ENCODE results near the gene ZNF229. TPM values are rescaled to one million over a fixed set of nuclear protein-coding genes. Genes with fewer than 3 reads are reported as not detected.
"Not testable (repeated sequence)": the region's sequence is repeated elsewhere in the genome, so short reads cannot be mapped to it uniquely, and the experiment has no call there.

Gene ZNF229
- total RNA-seq, 6 experiments from 2014 or later = 6.4 to 9.4 (median 7.8) TPM

- Mint-ChIP-seq H3K27me3 (ENCODE audit: insufficient read depth) (peaks cover 8% of the 10 kb centered on the region), H3K4me1 (ENCODE audit: low read depth) (no peaks in the 10 kb centered on the region), H3K9me3 (peaks cover 50% of the 10 kb centered on the region), H3K4me3 (no peak overlapping the region), H3K36me3 (ENCODE audit: low read depth) (peaks cover 38% of the 10 kb centered on the region), H3K27ac (no peak overlapping the region)
- DNase-seq = no peak
- TF ChIP-seq, protein P1, sequence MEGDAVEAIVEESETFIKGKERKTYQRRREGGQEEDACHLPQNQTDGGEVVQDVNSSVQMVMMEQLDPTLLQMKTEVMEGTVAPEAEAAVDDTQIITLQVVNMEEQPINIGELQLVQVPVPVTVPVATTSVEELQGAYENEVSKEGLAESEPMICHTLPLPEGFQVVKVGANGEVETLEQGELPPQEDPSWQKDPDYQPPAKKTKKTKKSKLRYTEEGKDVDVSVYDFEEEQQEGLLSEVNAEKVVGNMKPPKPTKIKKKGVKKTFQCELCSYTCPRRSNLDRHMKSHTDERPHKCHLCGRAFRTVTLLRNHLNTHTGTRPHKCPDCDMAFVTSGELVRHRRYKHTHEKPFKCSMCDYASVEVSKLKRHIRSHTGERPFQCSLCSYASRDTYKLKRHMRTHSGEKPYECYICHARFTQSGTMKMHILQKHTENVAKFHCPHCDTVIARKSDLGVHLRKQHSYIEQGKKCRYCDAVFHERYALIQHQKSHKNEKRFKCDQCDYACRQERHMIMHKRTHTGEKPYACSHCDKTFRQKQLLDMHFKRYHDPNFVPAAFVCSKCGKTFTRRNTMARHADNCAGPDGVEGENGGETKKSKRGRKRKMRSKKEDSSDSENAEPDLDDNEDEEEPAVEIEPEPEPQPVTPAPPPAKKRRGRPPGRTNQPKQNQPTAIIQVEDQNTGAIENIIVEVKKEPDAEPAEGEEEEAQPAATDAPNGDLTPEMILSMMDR (IDR thresholded peaks at IDR 0.05) = no peak
Measured at GRCh38 chr19:44455100-44455499, 6.8 kb upstream of the ZNF229 start.

GRCh38 chr19:44452367-44452766 is 4.1 kb upstream of the ZNF229 start:
- H3K4me1 Mint-ChIP-seq (ENCODE audit: low read depth) = peaks cover 14% of the 10 kb centered on the region
- H3K4me3 Mint-ChIP-seq = no peak overlapping the region
- peaks cover 65% of the 10 kb centered on the region for H3K9me3 Mint-ChIP-seq
- peaks cover 37% of the 10 kb centered on the region for H3K36me3 Mint-ChIP-seq (ENCODE audit: low read depth)
- TF ChIP-seq, protein P1 (IDR thresholded peaks at IDR 0.05) = no peak
- H3K27ac Mint-ChIP-seq = no peak overlapping the region
- DNase-seq = no peak
- H3K27me3 Mint-ChIP-seq (ENCODE audit: insufficient read depth) = peaks cover 8% of the 10 kb centered on the region

DNA sequence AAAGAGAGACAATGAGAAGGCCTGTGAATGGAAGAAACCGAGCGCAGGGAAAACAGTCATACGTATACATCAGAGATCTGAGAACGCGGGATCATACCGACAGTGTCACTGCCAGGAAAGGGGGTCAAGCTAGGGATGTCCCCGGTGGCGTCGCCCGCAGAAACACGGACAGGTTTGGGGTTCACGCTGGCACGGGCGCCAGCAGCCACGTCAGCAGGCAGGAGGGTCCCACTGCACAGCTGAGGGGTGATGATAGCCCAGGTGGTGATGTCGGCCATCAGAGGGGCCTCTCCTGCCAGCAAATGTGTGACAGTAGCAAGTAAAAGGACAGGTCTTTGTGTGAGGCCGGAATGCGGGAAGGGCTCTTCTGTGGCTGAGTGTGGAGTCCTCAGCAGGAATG is 3.4 kb upstream of the ZNF229 start:
- H3K27ac Mint-ChIP-seq = no peak overlapping the region
- peaks cover 19% of the 10 kb centered on the region for H3K4me1 Mint-ChIP-seq (ENCODE audit: low read depth)
- peaks cover 66% of the 10 kb centered on the region for H3K9me3 Mint-ChIP-seq
- TF ChIP-seq, protein P1 (IDR thresholded peaks at IDR 0.05) = no peak
- DNase-seq = no peak
- peaks cover 8% of the 10 kb centered on the region for H3K27me3 Mint-ChIP-seq (ENCODE audit: insufficient read depth)
- no peak overlapping the region for H3K4me3 Mint-ChIP-seq
- H3K36me3 Mint-ChIP-seq (ENCODE audit: low read depth) = peaks cover 42% of the 10 kb centered on the region

- TF ChIP-seq, protein P1 (IDR thresholded peaks at IDR 0.05) = no peak
- Mint-ChIP-seq H3K4me3 (no peak overlapping the region), H3K9me3 (peaks cover 43% of the 10 kb centered on the region)
Measured at GRCh38 chr19:44438441-44438840, 9.8 kb downstream of the ZNF229 start.

GRCh38 chr19:44435441-44435840 is 12.8 kb downstream of the ZNF229 start:
- no peak overlapping the region for H3K4me3 Mint-ChIP-seq
- peaks cover 61% of the 10 kb centered on the region for H3K9me3 Mint-ChIP-seq
- peaks cover 10% of the 10 kb centered on the region for H3K4me1 Mint-ChIP-seq (ENCODE audit: low read depth)
- H3K27me3 Mint-ChIP-seq (ENCODE audit: insufficient read depth) = no peaks in the 10 kb centered on the region; the same call in 1 of the 2 replicates
- TF ChIP-seq, protein P1 (IDR thresholded peaks at IDR 0.05) = no peak
- H3K27ac Mint-ChIP-seq = no peak overlapping the region
- H3K36me3 Mint-ChIP-seq (ENCODE audit: low read depth) = peaks cover 91% of the 10 kb centered on the region
- DNase-seq = no peak

More at GRCh38 chr19:44438441-44438840, 9.8 kb downstream of the ZNF229 start:
- H3K27me3 Mint-ChIP-seq (ENCODE audit: insufficient read depth) = no peaks in the 10 kb centered on the region; the same call in 1 of the 2 replicates
- H3K27ac Mint-ChIP-seq = no peak overlapping the region
- DNase-seq = no peak
- H3K4me1 Mint-ChIP-seq (ENCODE audit: low read depth) = no peaks in the 10 kb centered on the region
- peaks cover 90% of the 10 kb centered on the region for H3K36me3 Mint-ChIP-seq (ENCODE audit: low read depth)

DNA sequence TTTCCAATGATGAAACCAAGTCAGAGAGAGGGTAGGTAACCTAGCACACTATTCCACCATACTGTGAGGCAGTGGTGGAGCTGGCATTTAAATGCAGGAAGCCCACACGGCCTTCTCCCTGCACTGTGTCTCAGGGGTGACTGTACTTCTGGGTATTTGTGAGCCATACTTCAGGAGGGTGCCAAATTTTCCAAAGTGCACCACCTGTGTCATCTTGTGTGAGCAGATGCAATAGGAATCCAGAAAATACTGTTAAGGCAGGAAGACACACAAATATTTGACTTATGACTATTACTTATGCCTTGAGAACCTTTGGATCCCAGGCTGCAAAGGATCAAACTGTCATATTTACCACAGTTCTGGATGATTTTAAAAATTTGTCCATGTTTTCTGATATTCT is 17.3 kb downstream of the ZNF229 start:
- peaks cover 92% of the 10 kb centered on the region for H3K36me3 Mint-ChIP-seq (ENCODE audit: low read depth)
- H3K27me3 Mint-ChIP-seq (ENCODE audit: insufficient read depth) = no peaks in the 10 kb centered on the region
- DNase-seq = no peak

GRCh38 chr19:44415553-44415952 is 32.7 kb downstream of the ZNF229 start:
- H3K27ac Mint-ChIP-seq; DNase-seq; H3K4me3 Mint-ChIP-seq; H3K27me3 Mint-ChIP-seq (ENCODE audit: insufficient read depth); H3K4me1 Mint-ChIP-seq (ENCODE audit: low read depth): not testable (repeated sequence)
- Mint-ChIP-seq H3K36me3 (ENCODE audit: low read depth) (peaks cover 18% of the 10 kb centered on the region), H3K9me3 (peaks cover 32% of the 10 kb centered on the region)

More for the DNA sequence above, 17.3 kb downstream of the ZNF229 start:
- Mint-ChIP-seq H3K27ac (no peak overlapping the region), H3K9me3 (peaks cover 90% of the 10 kb centered on the region), H3K4me3 (no peak overlapping the region), H3K4me1 (ENCODE audit: low read depth) (peaks cover 10% of the 10 kb centered on the region)
- TF ChIP-seq, protein P1 (IDR thresholded peaks at IDR 0.05) = no peak
